NCI-H774 (cell line): Measurements from ENCODE around the gene ACACA.
"Not testable (repeated sequence)": the region's sequence is repeated elsewhere in the genome, so short reads cannot be mapped to it uniquely, and the experiment has no call there.

Source experiments
- DNase-seq: peaks from one replicate; lab custom pipeline; 2025; lab: John Stamatoyannopoulos, UW

Gene ACACA

GRCh38 chr17:37406635-37407461 is at the start of gene ACACA, which contains the start of gene TADA2A:
Gene ACACA, minus strand, starts transcription at chr17:37406836. Its CDS starts 537 bp downstream, at chr17:37406299.
Gene TADA2A, plus strand, starts transcription at chr17:37406886. Its CDS starts 4,480 bp downstream, at chr17:37411366.
- peak; percentile 95 for DNase-seq

- DNase-seq: no peak
These were observed 43.5 kb upstream of the ACACA start for GRCh38 chr17:37450112-37450511.

GRCh38 chr17:37447641-37448040 is 41.0 kb upstream of the ACACA start:
- DNase-seq: no peak

- peak; percentile 20 for DNase-seq
These were observed 39.4 kb upstream of the ACACA start for GRCh38 chr17:37446027-37446426.

- DNase-seq: not testable (repeated sequence)
These were observed 34.9 kb upstream of the ACACA start for GRCh38 chr17:37441369-37442014.

GRCh38 chr17:37440424-37440823 is 33.8 kb upstream of the ACACA start:
- no peak for DNase-seq

- no peak for DNase-seq
These were observed 31.5 kb upstream of the ACACA start for GRCh38 chr17:37438141-37438540.

- DNase-seq: no peak
These were observed 26.0 kb upstream of the ACACA start for GRCh38 chr17:37432671-37433070.

GRCh38 chr17:37430051-37430627 is 23.5 kb upstream of the ACACA start:
- DNase-seq: no peak

GRCh38 chr17:37429453-37429852 is 22.8 kb upstream of the ACACA start:
- DNase-seq: no peak

- no peak for DNase-seq
These were observed 22.4 kb upstream of the ACACA start for GRCh38 chr17:37429039-37429438.

- no peak for DNase-seq
These were observed 18.6 kb upstream of the ACACA start for GRCh38 chr17:37425268-37425667.

- no peak for DNase-seq
These were observed 16.5 kb upstream of the ACACA start for GRCh38 chr17:37422971-37423625.

- DNase-seq: no peak
These were observed 11.2 kb upstream of the ACACA start for GRCh38 chr17:37417852-37418251.

GRCh38 chr17:37413875-37414519 is 7.4 kb upstream of the ACACA start:
- no peak for DNase-seq

GRCh38 chr17:37410357-37410756 is 3.7 kb upstream of the ACACA start:
- no peak for DNase-seq

GRCh38 chr17:37408145-37408479 is 1.5 kb upstream of the ACACA start:
- DNase-seq: not testable (repeated sequence)

- DNase-seq: no peak
These were observed 541 bp downstream of the ACACA start for GRCh38 chr17:37405955-37406634.

- DNase-seq: not testable (repeated sequence)
These were observed 1.1 kb downstream of the ACACA start for GRCh38 chr17:37405522-37405921.

GRCh38 chr17:37400505-37400904 is 6.1 kb downstream of the ACACA start:
- no peak for DNase-seq

- DNase-seq: no peak
These were observed 7.3 kb downstream of the ACACA start for GRCh38 chr17:37399265-37399803.
